GM21447 (cell line): ENCODE data around the gene MYO1D.
"Not testable (repeated sequence)": the region's sequence is repeated elsewhere in the genome, so short reads cannot be mapped to it uniquely, and the experiment has no call there.

ENCODE experiments used
- ATAC-seq: cut with Tn5 transposase; IDR thresholded peaks from one replicate; pipeline ENCODE4 v1.9.1; 2021; ENCODE audit not compliant: unreplicated experiment

The MYO1D gene

GRCh38 chr17:32739722-32740121, 137.2 kb downstream of the MYO1D start:
- no peak for ATAC-seq

DNA sequence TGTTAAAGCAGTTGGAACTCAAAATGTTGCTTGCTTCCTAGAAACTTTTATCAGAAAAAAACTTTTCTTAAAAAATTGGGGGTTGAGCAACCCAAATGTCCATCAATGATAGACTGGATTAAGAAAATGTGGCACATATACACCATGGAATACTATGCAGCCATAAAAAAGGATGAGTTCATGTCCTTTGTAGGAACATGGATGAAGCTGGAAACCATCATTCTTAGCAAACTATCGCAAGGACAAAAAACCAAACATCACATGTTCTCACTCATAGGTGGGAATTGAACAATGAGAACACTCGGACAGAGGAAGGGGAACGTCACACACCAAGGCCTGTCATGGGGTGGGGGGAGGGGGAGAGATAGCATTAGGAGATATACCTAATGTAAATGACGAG, 137.8 kb downstream of the MYO1D start:
- not testable (repeated sequence) for ATAC-seq

GRCh38 chr17:32733401-32733800, 143.5 kb downstream of the MYO1D start:
- ATAC-seq = no peak

DNA sequence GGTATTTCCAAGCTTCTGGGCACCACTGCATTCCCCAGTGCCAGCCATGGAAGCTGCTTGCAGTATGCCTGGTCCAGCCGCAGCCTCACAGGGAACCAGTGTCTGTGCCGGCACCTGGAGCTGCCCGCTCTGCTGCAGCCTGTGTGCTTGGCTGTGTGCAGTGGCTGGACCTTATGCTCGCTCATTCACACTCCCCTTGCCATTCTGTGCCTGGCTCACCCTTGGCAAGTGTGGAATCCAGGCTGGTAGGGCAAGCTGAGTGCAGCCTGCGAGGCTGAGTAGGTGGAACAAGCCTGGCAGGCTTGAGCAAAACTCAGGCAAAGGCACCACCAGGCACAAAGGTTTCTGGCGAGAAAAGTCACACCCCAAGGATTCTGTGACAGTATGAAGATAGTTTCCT, 144.0 kb downstream of the MYO1D start:
- no peak for ATAC-seq

DNA sequence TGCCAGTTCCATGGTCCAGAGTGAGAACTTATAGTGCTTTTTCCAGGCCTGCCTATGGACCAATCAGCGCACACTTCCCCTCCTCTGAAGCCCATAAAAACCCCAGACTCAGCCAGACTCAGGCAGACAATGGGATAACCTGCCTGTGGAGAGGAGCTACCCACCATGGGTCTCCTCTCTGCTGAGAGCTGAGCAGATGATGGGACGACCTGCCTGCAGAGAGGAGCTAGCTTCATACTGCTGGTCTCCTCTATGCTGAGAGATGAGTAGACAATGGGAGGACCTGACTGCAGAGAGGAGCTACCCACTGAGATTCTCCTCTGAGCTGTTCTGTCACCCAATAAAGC, 144.7 kb downstream of the MYO1D start:
- no peak for ATAC-seq

DNA sequence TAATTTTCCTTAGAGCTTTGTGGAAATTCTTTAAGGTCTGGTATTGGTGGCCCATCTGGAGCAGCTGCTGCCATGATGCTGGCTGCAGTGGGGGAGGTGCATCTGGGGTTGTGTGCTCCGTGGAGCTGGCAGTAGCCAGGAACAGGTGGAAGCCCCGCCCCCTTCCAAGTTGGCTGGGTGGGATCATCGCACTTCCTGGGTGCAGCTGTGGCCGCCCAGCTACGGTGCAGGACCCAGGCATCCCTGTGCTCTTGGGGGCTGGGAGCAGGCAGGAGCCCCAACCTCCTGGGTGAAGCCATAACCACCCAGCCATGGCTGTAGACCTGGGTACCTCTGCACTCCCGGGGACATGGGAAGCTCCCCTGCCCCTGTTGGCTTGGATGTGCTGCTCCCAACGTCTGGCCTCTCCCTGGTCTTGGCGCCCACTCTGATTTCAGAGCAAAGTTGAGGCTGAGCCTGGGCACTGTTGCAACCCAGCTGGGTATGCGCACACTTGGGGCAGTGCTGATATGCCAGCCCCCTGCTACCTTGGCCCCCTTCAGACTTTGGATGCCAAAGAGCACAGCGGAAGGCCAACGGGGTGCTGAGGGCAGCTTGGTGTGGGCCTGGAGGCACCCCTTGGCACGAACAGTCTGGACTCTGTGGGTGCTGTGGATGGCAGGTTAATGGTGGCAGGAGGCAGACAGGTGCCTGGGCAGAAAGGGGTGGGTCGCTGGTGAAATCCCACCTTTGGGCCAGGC, 145.2 kb downstream of the MYO1D start:
- no peak for ATAC-seq

GRCh38 chr17:32727681-32728080, 149.2 kb downstream of the MYO1D start:
- ATAC-seq = no peak

- no peak for ATAC-seq
These were observed 151.2 kb downstream of the MYO1D start for GRCh38 chr17:32725697-32726096.

DNA sequence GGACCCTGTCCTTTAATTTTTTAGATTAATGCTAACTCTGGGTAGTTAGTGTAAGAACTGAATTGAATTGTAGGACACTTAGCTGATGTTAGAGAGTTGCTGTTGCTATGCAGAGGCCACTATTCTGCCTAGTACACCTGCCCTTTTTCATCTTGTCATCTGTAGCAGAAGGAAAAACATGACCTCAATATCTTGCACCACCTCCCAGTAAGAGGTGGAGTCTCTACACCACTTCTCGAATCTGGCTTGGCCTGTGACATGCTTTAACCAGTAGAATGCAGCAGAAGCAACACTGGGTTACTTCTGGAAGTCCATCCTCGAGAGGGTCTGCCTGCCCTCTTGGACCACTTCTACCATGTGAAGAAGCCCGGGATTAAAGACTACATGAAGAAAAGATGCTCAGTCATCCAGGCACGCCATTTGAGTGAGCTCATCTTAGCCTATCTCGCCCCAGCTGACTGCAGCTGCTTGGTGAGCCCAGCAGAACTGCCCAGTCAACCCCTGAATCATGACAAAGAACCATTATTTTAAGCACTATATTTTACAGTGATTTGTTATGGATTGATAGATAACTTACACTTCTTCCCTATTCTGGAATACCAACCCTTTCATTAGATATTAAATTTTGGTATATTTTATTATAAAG, 153.5 kb downstream of the MYO1D start:
- ATAC-seq = no peak

- no peak for ATAC-seq
These were observed 154.2 kb downstream of the MYO1D start for GRCh38 chr17:32722733-32723132.

GRCh38 chr17:32720671-32721070, 156.3 kb downstream of the MYO1D start:
- ATAC-seq = no peak

DNA sequence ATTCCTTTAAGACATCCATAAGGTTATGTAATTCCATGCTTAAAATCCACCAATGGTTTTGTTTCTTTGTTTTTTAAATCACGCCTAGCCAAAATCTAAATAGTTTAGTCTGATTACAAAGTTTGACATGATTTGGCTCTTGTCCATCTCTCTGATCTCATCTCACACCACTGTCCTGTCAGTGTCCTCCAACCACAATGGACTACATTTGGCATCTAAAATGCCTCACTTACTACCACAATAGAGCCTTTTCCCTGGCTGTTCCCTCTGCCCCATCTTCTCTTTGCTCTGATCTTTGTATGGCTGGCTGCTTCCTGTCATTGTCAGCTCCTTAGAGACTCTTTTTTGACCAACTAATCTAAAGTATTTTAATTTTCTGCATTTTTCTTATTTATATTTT, 157.2 kb downstream of the MYO1D start:
- ATAC-seq = no peak

- ATAC-seq = not testable (repeated sequence)
These were observed 162.0 kb downstream of the MYO1D start for GRCh38 chr17:32714922-32715321.

DNA sequence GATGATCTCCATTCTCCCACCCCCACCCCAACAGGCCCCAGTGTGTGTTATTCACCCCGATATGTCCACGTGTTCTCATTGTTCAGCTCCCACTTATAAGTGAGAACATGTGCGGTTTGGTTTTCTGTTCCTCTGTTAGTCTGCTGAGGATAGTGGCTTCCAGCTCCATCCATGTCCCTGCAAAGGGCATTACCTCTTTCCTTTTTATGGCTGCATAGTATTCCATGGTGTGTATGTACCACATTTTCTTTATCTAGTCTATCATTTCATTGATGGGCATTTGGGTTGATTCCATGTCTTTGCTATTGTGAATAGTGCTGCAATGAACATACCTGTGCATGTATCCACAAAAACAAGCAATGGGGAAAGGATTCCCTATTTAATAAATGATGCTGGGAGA, 162.7 kb downstream of the MYO1D start:
- not testable (repeated sequence) for ATAC-seq

DNA sequence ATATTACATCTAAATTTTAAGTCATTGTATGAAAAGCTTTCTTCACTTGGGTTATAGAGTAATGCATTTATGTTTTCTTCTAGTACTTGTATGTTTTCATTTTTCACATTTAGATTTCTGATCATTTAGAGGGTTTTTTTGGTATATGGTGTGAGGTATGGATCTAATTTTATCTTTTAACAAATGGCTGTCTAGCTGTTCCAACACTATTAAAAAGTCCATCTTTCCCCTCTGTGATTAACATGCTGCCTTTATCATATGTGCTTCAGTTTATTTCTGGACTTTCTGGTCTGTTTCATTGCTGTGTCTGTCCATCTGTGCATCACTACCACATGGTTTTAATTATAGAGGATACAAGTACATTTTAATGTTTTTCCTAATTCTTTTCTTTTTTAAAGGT, 163.8 kb downstream of the MYO1D start:
- ATAC-seq = no peak

DNA sequence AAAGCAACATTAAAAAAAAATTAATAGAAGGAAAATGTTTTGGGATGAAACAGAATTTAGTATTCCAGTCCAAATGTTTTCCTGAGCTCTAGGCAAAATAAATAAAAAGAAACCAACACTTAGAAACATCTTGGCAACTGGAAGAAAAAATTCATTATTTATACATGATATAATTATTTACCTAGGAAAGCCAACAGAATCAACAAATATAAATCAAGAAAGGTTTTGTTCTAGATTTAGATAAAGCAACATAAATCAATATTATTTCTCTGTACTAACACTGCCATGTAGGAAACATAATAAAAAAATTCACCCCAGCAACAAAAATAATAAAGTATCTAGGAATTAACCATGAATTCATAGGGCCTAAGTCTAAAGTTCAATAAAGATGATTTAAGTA, 167.4 kb downstream of the MYO1D start:
- no peak for ATAC-seq

DNA sequence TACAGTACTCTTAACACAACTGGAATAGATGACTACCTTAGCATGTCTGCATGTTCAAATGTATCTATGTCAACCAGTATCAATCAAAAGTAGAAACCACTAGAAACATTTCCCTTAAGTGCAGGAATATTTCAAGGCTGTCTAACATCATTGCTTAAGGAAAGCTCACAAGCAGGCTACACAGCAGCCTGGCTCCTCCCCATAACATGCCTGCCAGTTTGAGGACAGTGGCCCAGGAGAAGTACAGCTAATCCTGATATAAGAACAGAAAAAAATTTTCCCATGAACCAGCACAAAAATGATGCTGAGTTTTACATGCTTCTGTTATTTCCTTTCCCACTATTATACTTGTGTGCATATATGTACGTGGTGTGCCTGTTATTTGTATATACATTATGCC, 175.1 kb downstream of the MYO1D start:
- ATAC-seq = no peak

- ATAC-seq = no peak
These were observed 177.7 kb downstream of the MYO1D start for GRCh38 chr17:32699247-32699646.

GRCh38 chr17:32697728-32698625, 178.9 kb downstream of the MYO1D start:
- ATAC-seq = no peak

DNA sequence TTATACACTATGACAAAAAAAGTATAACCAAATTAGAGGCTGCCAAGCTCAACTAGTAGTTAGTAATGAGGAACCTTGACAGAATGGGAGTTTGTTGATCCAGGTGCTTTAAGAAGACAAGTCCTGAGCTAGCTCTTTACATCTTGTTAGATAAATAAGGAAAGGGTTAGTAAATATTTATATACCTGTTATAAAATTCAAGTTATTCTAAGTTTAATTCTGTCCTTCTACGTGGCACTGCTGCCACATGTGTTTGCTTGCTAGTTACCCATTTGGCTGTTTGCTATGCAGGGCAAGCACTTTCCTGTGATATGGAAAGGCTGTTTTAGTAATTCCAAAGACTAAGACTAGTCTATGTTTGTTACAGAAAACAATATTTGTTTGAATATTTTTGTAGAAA, 180.5 kb downstream of the MYO1D start:
- no peak for ATAC-seq

GRCh38 chr17:32695864-32696263, 181.1 kb downstream of the MYO1D start:
- no peak for ATAC-seq
